ENCODE data around the gene PGRMC2. TPM values are rescaled to one million over a fixed set of nuclear protein-coding genes. Genes with fewer than 3 reads are reported as not detected.
A peak's percentile ranks its signal among the peaks of the same experiment; 100 is the strongest.

PGRMC2 gene
- total RNA-seq, 1 experiment from 2014 or later: 73.1 TPM

GRCh38 chr4:128299848-128300247 is 12.2 kb upstream of the PGRMC2 start:
- H3K4me1 ChIP-seq: peaks cover 16% of the 10 kb centered on the region
- no peaks in the 10 kb centered on the region; the same call in 1 of the 2 replicates for H3K9me3 ChIP-seq
- no peaks in the 10 kb centered on the region for H3K27me3 ChIP-seq (replicated peaks; ENCODE audit: control insufficient read depth, insufficient read depth, low read length)
- Mint-ChIP-seq H3K9me3 (ENCODE audit: unreplicated experiment) (no peaks in the 10 kb centered on the region), H3K4me3 (ENCODE audit: unreplicated experiment) (no peak overlapping the region), H3K4me1 (ENCODE audit: low read depth, unreplicated experiment) (peaks cover 20% of the 10 kb centered on the region), H3K27me3 (ENCODE audit: insufficient read depth, unreplicated experiment) (no peaks in the 10 kb centered on the region), H3K27ac (ENCODE audit: unreplicated experiment) (no peak overlapping the region), H3K36me3 (ENCODE audit: insufficient read depth, unreplicated experiment) (no peaks in the 10 kb centered on the region)
- ChIA-PET CTCF (no interaction called here), POLR2A (no interaction called here)
- DNase-seq: no peak
- BruUV-seq (replicated peaks): no TSS peak
- H3K4me3 ChIP-seq (ENCODE audit: low read depth, low read length): no peak overlapping the region
- TF ChIP-seq, protein P1, sequence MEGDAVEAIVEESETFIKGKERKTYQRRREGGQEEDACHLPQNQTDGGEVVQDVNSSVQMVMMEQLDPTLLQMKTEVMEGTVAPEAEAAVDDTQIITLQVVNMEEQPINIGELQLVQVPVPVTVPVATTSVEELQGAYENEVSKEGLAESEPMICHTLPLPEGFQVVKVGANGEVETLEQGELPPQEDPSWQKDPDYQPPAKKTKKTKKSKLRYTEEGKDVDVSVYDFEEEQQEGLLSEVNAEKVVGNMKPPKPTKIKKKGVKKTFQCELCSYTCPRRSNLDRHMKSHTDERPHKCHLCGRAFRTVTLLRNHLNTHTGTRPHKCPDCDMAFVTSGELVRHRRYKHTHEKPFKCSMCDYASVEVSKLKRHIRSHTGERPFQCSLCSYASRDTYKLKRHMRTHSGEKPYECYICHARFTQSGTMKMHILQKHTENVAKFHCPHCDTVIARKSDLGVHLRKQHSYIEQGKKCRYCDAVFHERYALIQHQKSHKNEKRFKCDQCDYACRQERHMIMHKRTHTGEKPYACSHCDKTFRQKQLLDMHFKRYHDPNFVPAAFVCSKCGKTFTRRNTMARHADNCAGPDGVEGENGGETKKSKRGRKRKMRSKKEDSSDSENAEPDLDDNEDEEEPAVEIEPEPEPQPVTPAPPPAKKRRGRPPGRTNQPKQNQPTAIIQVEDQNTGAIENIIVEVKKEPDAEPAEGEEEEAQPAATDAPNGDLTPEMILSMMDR (IDR thresholded peaks at IDR 0.05; ENCODE audit: insufficient read depth in 1 of 2, low read depth in 1 of 2, low read length in 1 of 2, severe bottlenecking in 1 of 2, unreplicated experiment in 1 of 2): no peak
- H3K36me3 ChIP-seq (ENCODE audit: control insufficient read depth, insufficient read depth, low read length): no peaks in the 10 kb centered on the region
- intact Hi-C loops (cut with micrococcal nuclease; ENCODE audit: unreplicated experiment): no loop called here

DNA sequence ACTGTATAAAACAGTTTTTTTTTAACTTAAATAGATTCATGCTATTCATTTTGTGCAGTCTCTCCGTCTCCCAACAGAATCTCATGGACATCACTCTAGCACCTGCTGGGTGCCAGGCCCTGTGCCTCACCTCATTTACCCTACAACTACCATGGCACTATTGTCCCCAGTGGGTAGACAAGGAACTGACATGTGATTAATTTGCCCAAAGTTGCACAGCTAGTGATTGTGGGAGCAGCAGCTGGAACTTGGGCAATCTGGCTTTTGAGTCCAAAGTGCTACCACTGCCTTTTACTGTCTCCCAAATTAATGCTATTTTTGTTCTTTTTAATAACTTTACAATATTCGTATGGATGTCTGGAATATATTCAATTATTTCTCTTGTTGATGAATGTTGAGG is 11.2 kb upstream of the PGRMC2 start:
- TF ChIP-seq, protein P1 (IDR thresholded peaks at IDR 0.05; ENCODE audit: insufficient read depth in 1 of 2, low read depth in 1 of 2, low read length in 1 of 2, severe bottlenecking in 1 of 2, unreplicated experiment in 1 of 2): no peak
- ChIA-PET CTCF (no interaction called here), POLR2A (no interaction called here)
- Histone ChIP-seq H3K27me3 (replicated peaks; ENCODE audit: control insufficient read depth, insufficient read depth, low read length) (no peaks in the 10 kb centered on the region), H3K9me3 (no peaks in the 10 kb centered on the region; the same call in 1 of the 2 replicates), H3K4me3 (ENCODE audit: low read depth, low read length) (no peak overlapping the region), H3K4me1 (peaks cover 16% of the 10 kb centered on the region), H3K36me3 (ENCODE audit: control insufficient read depth, insufficient read depth, low read length) (no peaks in the 10 kb centered on the region)
- peak overlapping the region; percentile 33 for H3K27ac Mint-ChIP-seq (ENCODE audit: unreplicated experiment)
- intact Hi-C loops (cut with micrococcal nuclease; ENCODE audit: unreplicated experiment): no loop called here
- no peaks in the 10 kb centered on the region for H3K9me3 Mint-ChIP-seq (ENCODE audit: unreplicated experiment)
- no peaks in the 10 kb centered on the region for H3K36me3 Mint-ChIP-seq (ENCODE audit: insufficient read depth, unreplicated experiment)
- DNase-seq: no peak
- no TSS peak for BruUV-seq (replicated peaks)
- no peaks in the 10 kb centered on the region for H3K27me3 Mint-ChIP-seq (ENCODE audit: insufficient read depth, unreplicated experiment)
- H3K4me3 Mint-ChIP-seq (ENCODE audit: unreplicated experiment): no peak overlapping the region
- H3K4me1 Mint-ChIP-seq (ENCODE audit: low read depth, unreplicated experiment): peaks cover 20% of the 10 kb centered on the region

DNA sequence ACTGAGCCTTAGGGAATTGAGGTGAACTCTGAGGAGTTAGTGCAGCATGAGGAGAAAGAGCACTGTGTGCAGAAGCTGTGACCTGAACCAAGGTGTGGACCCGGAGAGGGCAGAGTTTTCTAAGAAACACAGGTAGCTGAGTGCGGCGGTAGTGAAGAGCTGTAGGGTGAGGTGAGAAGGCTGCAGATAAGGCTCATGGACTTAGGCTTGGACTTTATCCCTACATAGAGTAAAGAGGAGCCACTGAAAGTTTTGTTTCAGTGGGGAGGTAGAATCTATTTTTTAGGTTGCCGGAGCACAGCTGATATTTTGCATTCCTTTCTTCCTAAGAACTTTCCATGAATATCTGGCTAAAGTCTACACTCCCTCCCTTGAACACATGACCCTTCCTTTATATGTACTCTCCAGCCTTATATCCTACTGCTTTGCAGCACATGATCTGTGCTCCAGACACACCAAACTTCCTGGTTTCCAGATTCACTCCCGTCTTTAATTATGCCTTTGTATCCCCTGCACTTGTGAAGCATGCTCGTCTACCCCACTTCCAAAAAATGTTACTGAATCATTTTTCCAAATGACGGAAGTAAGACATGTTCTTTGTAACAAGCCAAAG is 10.6 kb upstream of the PGRMC2 start:
- Mint-ChIP-seq H3K27me3 (ENCODE audit: insufficient read depth, unreplicated experiment) (no peaks in the 10 kb centered on the region), H3K9me3 (ENCODE audit: unreplicated experiment) (no peaks in the 10 kb centered on the region), H3K36me3 (ENCODE audit: insufficient read depth, unreplicated experiment) (no peaks in the 10 kb centered on the region), H3K4me3 (ENCODE audit: unreplicated experiment) (peak overlapping the region; percentile 30), H3K4me1 (ENCODE audit: low read depth, unreplicated experiment) (peaks cover 20% of the 10 kb centered on the region), H3K27ac (ENCODE audit: unreplicated experiment) (peak overlapping the region; percentile 33)
- no peaks in the 10 kb centered on the region; the same call in 1 of the 2 replicates for H3K9me3 ChIP-seq
- ChIA-PET POLR2A (interaction anchor here (1.0 kb wide), 1 partner anchor 10 kb away, joined by 3 read pairs; no protein-coding TSS in a partner anchor), CTCF (no interaction called here)
- H3K27me3 ChIP-seq (replicated peaks; ENCODE audit: control insufficient read depth, insufficient read depth, low read length): no peaks in the 10 kb centered on the region
- DNase-seq: peak in 1 of 2 experiments; percentile 16
- H3K4me1 ChIP-seq: peaks cover 16% of the 10 kb centered on the region
- BruUV-seq (replicated peaks): no TSS peak
- no peaks in the 10 kb centered on the region for H3K36me3 ChIP-seq (ENCODE audit: control insufficient read depth, insufficient read depth, low read length)
- TF ChIP-seq, protein P1 (IDR thresholded peaks at IDR 0.05; ENCODE audit: insufficient read depth in 1 of 2, low read depth in 1 of 2, low read length in 1 of 2, severe bottlenecking in 1 of 2, unreplicated experiment in 1 of 2): no peak
- intact Hi-C loops (cut with micrococcal nuclease; ENCODE audit: unreplicated experiment): no loop called here
- no peak overlapping the region for H3K4me3 ChIP-seq (ENCODE audit: low read depth, low read length)

Measured in Caco-2 (cell line).